CD4-positive, alpha-beta T cell treated with Interleukin-4 for 4 hours (primary cell): ENCODE measurements around the gene USP32.

Experiments used
- DNase-seq: peaks from one replicate; pipeline ENCODE4 v3.0.0-alpha.2; 2020

The USP32 gene

GRCh38 chr17:60168654-60169053 lies 223.3 kb downstream of the USP32 start:
- no peak for DNase-seq

GRCh38 chr17:60167065-60167741 lies 224.7 kb downstream of the USP32 start:
- no peak for DNase-seq

GRCh38 chr17:60165971-60166370 lies 226.0 kb downstream of the USP32 start:
- peak; percentile 14 for DNase-seq

- no peak for DNase-seq
Observed at GRCh38 chr17:60165223-60165622, 226.7 kb downstream of the USP32 start.

GRCh38 chr17:60164697-60165096 lies 227.2 kb downstream of the USP32 start:
- DNase-seq: no peak

- no peak for DNase-seq
Observed at GRCh38 chr17:60164164-60164563, 227.8 kb downstream of the USP32 start.

GRCh38 chr17:60163108-60163784 lies 228.7 kb downstream of the USP32 start:
- DNase-seq: no peak

- DNase-seq: no peak
Observed at GRCh38 chr17:60161598-60162330, 230.2 kb downstream of the USP32 start.

- DNase-seq: no peak
Observed at GRCh38 chr17:60160829-60161501, 231.0 kb downstream of the USP32 start.

GRCh38 chr17:60159479-60159866 lies 232.5 kb downstream of the USP32 start:
- DNase-seq: no peak

- DNase-seq: no peak
Observed at GRCh38 chr17:60158751-60159478, 233.0 kb downstream of the USP32 start.

GRCh38 chr17:60157487-60158040 lies 234.4 kb downstream of the USP32 start:
- DNase-seq: no peak

- no peak for DNase-seq
Observed at GRCh38 chr17:60156746-60157145, 235.2 kb downstream of the USP32 start.

GRCh38 chr17:60155815-60156214 lies 236.1 kb downstream of the USP32 start:
- no peak for DNase-seq

GRCh38 chr17:60155427-60155814 lies 236.5 kb downstream of the USP32 start:
- DNase-seq: no peak

- DNase-seq: no peak
Observed at GRCh38 chr17:60154616-60155426, 237.1 kb downstream of the USP32 start.

GRCh38 chr17:60153606-60154390 lies 238.1 kb downstream of the USP32 start:
- no peak for DNase-seq

- DNase-seq: no peak
Observed at GRCh38 chr17:60151355-60151754, 240.6 kb downstream of the USP32 start.

GRCh38 chr17:60149691-60150582 lies 242.0 kb downstream of the USP32 start, which contains the start of gene CA4:
Gene CA4, plus strand, starts transcription at chr17:60149973. Its CDS starts 62 bp downstream, at chr17:60150035.
- DNase-seq: no peak
